Kasumi-1 (cell line): ENCODE results near the gene PTPRN.
A peak's percentile ranks its signal among the peaks of the same experiment; 100 is the strongest.
"Not testable (repeated sequence)": the region's sequence is repeated elsewhere in the genome, so short reads cannot be mapped to it uniquely, and the experiment has no call there.

Experiments
- DNase-seq, 2 experiments: peaks; one replicate each; lab custom pipeline; 2025; lab: John Stamatoyannopoulos, UW

PTPRN gene

GRCh38 chr2:219270055-219270372 lies 39.2 kb downstream of the PTPRN start:
- no peak for DNase-seq

- no peak for DNase-seq
Measured at GRCh38 chr2:219269362-219270054, 39.7 kb downstream of the PTPRN start.

- no peak for DNase-seq
Measured at GRCh38 chr2:219268294-219268693, 40.9 kb downstream of the PTPRN start.

GRCh38 chr2:219266886-219267285 lies 42.3 kb downstream of the PTPRN start:
- DNase-seq, result no peak

- no peak for DNase-seq
Measured at GRCh38 chr2:219266232-219266631, 43.0 kb downstream of the PTPRN start.

- no peak for DNase-seq
Measured at GRCh38 chr2:219261024-219261855, 48.0 kb downstream of the PTPRN start.

GRCh38 chr2:219258942-219259341 lies 50.3 kb downstream of the PTPRN start:
- DNase-seq, result not testable (repeated sequence)

GRCh38 chr2:219254590-219255201 lies 54.5 kb downstream of the PTPRN start:
- DNase-seq, result peak in 1 of 2 experiments; percentile 3

- peak; percentile 2 to 9 for DNase-seq
Measured at GRCh38 chr2:219253753-219254589, 55.2 kb downstream of the PTPRN start, which contains the start of gene TUBA4A. TSS of gene TUBA4A (minus strand) at chr2:219253918. CDS start at chr2:219253858, 60 bp downstream.

- peak in 1 of 2 experiments; percentile 1 for DNase-seq
Measured at GRCh38 chr2:219252900-219253752, 56.1 kb downstream of the PTPRN start, which contains the start of gene TUBA4B. TSS of gene TUBA4B (plus strand) at chr2:219253243. CDS start at chr2:219253408, 165 bp downstream.

- DNase-seq, result no peak
Measured at GRCh38 chr2:219252570-219252899, 56.7 kb downstream of the PTPRN start.

GRCh38 chr2:219252084-219252483 lies 57.1 kb downstream of the PTPRN start:
- no peak for DNase-seq

GRCh38 chr2:219251656-219252055 lies 57.5 kb downstream of the PTPRN start:
- DNase-seq, result no peak

GRCh38 chr2:219250049-219250781 lies 59.0 kb downstream of the PTPRN start:
- peak in 1 of 2 experiments; percentile 21 for DNase-seq

- DNase-seq, result peak; percentile 63 to 67
Measured at GRCh38 chr2:219249203-219249980, 59.8 kb downstream of the PTPRN start.

GRCh38 chr2:219248845-219249202 lies 60.4 kb downstream of the PTPRN start:
- no peak for DNase-seq

- peak; percentile 11 to 42 for DNase-seq
Measured at GRCh38 chr2:219247678-219248642, 61.2 kb downstream of the PTPRN start.

GRCh38 chr2:219246559-219246958 lies 62.6 kb downstream of the PTPRN start:
- DNase-seq, result no peak
